ENCODE measurements around the gene SLC35D3.
A peak's percentile ranks its signal among the peaks of the same experiment; 100 is the strongest.
"Not testable (repeated sequence)": the region's sequence is repeated elsewhere in the genome, so short reads cannot be mapped to it uniquely, and the experiment has no call there.

SLC35D3 gene

DNA sequence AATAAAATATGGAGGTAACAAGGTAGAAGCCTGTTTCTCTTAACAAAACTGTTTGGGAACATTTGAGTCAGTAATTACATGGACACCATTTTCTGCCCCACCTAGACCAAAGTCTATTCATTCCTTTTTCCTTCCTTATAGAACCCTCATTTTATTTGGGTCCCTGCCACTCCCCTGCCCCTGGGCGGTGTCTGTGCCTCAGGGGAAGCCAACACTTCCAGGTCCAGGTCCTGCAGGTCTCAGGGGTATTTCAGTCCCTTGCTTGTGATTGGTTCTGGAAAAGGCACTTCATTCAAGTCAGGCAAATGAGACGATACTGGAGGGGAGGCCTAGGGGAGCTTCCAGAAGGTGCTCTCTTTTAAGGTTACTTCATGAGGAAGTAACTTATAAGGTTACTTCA is 42.3 kb downstream of the SLC35D3 start:
- no peak for DNase-seq (ENCODE audit: low read depth)

DNA sequence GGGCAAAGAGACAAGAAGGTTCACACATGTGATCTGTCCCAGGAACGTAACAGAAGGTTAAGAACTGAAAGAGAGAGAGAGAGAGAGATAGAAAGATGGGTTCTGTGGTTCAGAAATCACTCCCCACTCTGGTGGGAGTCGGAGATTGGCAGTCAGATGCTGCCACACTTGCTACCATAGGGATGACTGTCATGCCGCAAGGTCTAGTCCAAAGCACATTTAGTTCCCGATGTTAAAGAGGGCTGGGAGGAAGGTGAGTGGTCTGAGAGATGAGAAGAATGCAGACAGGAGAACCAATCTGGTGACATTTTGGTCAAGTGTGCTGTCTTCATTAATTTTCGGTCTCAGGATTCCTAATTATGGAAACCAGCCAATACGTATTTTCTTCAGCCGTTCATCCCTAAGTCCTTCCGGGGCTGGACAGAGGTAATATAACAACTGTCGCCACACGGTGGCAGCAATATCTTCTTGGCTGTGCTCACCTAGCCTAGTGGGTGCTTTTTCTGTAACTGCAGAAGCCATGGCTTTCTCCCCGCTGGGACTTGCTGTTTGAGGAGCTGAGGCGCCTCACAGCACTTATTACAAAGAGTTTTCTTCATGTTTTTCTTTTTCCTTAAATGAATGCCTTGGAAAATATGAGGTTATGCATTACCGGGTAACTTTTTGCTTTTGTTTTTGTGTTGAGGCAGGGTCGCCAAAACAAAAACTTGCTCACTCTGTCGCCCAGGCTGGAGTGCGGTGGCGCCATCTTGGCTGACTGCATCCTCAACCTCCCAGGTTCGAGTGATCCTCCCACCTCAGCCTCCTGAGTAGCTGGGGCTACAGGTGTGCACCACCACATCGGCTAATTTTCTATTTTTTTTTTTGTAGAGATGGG is 46.0 kb downstream of the SLC35D3 start:
- peak; percentile 33 for DNase-seq (ENCODE audit: low read depth)

DNA sequence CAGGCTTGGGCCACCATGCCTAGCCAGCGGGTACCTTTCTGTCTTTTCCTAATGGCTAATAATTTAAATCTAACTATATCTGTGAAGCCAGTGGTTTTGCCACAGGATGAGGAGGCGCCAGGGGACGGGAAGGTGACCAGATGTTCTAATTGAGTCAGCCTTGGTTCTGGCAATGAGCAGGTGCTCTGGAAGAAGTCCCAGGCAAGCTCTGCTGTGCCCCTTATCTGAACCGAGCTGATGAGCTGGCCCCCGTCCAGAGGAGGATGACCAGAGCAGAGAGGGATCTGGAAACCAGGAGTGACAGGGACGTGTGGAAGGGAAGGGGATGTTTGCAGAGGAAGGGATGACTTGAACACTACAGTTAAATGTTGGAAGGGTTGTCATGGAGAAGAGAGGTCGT is 46.7 kb downstream of the SLC35D3 start:
- DNase-seq (ENCODE audit: low read depth) = no peak

DNA sequence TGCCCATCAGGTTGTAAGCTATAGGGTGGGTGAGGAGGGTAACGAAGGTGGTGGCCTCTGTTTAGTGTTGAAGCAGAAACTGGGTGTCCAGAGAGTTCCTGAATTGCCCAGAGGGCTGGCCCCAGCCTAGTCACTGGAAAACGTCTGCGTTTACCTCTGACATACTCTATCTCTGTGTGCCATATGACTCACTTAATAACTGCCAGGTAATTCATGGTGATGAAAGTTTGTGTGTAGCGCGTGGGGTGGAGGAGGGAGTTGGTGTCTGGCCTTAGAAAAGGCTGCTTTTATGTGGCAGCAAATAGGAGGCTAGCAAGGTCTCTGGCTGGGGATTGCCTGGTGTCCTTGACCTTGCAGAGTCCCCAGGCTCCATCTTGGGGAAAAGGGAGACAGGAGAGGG is 47.3 kb downstream of the SLC35D3 start:
- no peak for DNase-seq (ENCODE audit: low read depth)

GRCh38 chr6:136969930-136970329 is 47.8 kb downstream of the SLC35D3 start:
- no peak for DNase-seq (ENCODE audit: low read depth)

- DNase-seq (ENCODE audit: low read depth) = no peak
Observed at GRCh38 chr6:136971609-136972008, 49.5 kb downstream of the SLC35D3 start.

- not testable (repeated sequence) for DNase-seq (ENCODE audit: low read depth)
Observed at GRCh38 chr6:136973781-136974180, 51.7 kb downstream of the SLC35D3 start.
